IMR-90 (cell line): ENCODE measurements around the gene VARS2. TPM values are rescaled to one million over a fixed set of nuclear protein-coding genes. Genes with fewer than 3 reads are reported as not detected.

Experiments
- ATAC-seq: fragments of 200-7000 bp; cut with Tn5 transposase; 2 replicates; pipeline ENCODE4 v1.9.1; 2020; ENCODE audit warnings: low read depth, mild to moderate bottlenecking, moderate library complexity
- BruUV-seq: library from RNA; stranded (reverse); fragments of 400-500 nt; replicated peaks from 2 replicates; lab custom pipeline; 2021; lab: Mats Ljungman, UMichigan
- CTCF ChIA-PET: fragments of 300-600 bp; formaldehyde crosslinking; extraction: SDS; loops from one replicate; lab custom pipeline; 2021; ENCODE audit warnings: antibody characterized with exemption; lab: Yijun Ruan, JAX
- POLR2A ChIA-PET: fragments of 300-600 bp; sonication (Branson Sonifier 250); formaldehyde crosslinking; loops from one replicate; lab custom pipeline; 2022; ENCODE audit warnings: antibody characterized with exemption; ENCODE audit not compliant: unreplicated experiment; lab: Charles Lee
- DNase-seq: peaks from one replicate; pipeline ENCODE4 v3.0.0; 2013
- H2AFZ ChIP-seq: replicated peaks from 2 replicates; pipeline ENCODE3; 2013; ENCODE audit warnings: low read length, mild to moderate bottlenecking; ENCODE audit not compliant: poor library complexity
- H2AK5ac ChIP-seq: 2 replicates; pipeline ENCODE4 v1.6.1; 2013; ENCODE audit warnings: low read depth, low read length, inconsistent platforms
- H2AK9ac ChIP-seq: replicated peaks from 2 replicates; pipeline ENCODE3; 2013; ENCODE audit warnings: mild to moderate bottlenecking, low read depth, low read length, moderate library complexity; ENCODE audit not compliant: poor library complexity
- H2BK120ac ChIP-seq: 2 replicates; pipeline ENCODE4 v1.6.1; 2013; ENCODE audit warnings: low read depth, low read length, inconsistent platforms
- H2BK15ac ChIP-seq: 3 replicates; pipeline ENCODE4 v1.6.1; 2013; ENCODE audit warnings: low read depth, low read length, inconsistent platforms
- H2BK20ac ChIP-seq: 2 replicates; pipeline ENCODE4 v1.6.1; 2013; ENCODE audit warnings: low read depth, mild to moderate bottlenecking, inconsistent platforms, low read length, moderate library complexity
- H2BK5ac ChIP-seq: 2 replicates; pipeline ENCODE4 v1.6.1; 2013; ENCODE audit warnings: mild to moderate bottlenecking, low read depth, low read length, inconsistent platforms; ENCODE audit not compliant: poor library complexity, severe bottlenecking
- H3K14ac ChIP-seq: replicated peaks from 2 replicates; pipeline ENCODE4 v1.6.1; 2013; ENCODE audit warnings: low read depth, low read length, inconsistent platforms
- H3K18ac ChIP-seq: 2 replicates; pipeline ENCODE4 v1.6.1; 2013; ENCODE audit warnings: low read depth, low read length, control low read depth
- H3K23ac ChIP-seq: 2 replicates; pipeline ENCODE4 v1.6.1; 2013; ENCODE audit warnings: low read depth, low read length, inconsistent platforms
- H3K27ac ChIP-seq: 2 replicates; pipeline ENCODE4 v1.5.1; 2013; ENCODE audit warnings: mild to moderate bottlenecking, control low read depth, low read length; ENCODE audit not compliant: insufficient read depth
- H3K27me3 ChIP-seq: 2 replicates; pipeline ENCODE4 v1.6.1; 2013; ENCODE audit warnings: low read length; ENCODE audit not compliant: control insufficient read depth, insufficient read depth
- H3K36me3 ChIP-seq: 2 replicates; pipeline ENCODE4 v1.6.1; 2013; ENCODE audit warnings: low read length, mixed read lengths; ENCODE audit not compliant: control insufficient read depth, insufficient read depth
- H3K4ac ChIP-seq: 2 replicates; pipeline ENCODE4 v1.6.1; 2013; ENCODE audit warnings: low read depth, low read length, inconsistent platforms
- H3K4me1 ChIP-seq: 2 replicates; pipeline ENCODE4 v1.6.1; 2013; ENCODE audit warnings: low read length, mixed read lengths; ENCODE audit not compliant: control insufficient read depth, insufficient read depth
- H3K4me2 ChIP-seq: 2 replicates; pipeline ENCODE4 v1.6.1; 2013; ENCODE audit warnings: low read depth, mild to moderate bottlenecking, control low read depth, low read length, moderate library complexity
- H3K4me3 ChIP-seq: 2 replicates; pipeline ENCODE4 v1.5.1; 2013; ENCODE audit warnings: low read depth, mild to moderate bottlenecking, control low read depth, low read length, moderate library complexity; ENCODE audit not compliant: insufficient read depth
- H3K56ac ChIP-seq: 2 replicates; pipeline ENCODE4 v1.6.1; 2013; ENCODE audit warnings: low read length, inconsistent platforms; ENCODE audit not compliant: insufficient read depth; ENCODE audit errors: extremely low read depth
- H3K79me1 ChIP-seq, 2 experiments: 2 replicates each; pipeline ENCODE4 v1.6.1; 2013; ENCODE audit warnings: low read length in 2 of 2, inconsistent platforms in 1 of 2, low read depth in 1 of 2
- H3K9ac ChIP-seq: 2 replicates; pipeline ENCODE4 v1.6.1; 2013; ENCODE audit warnings: low read depth, low read length, control low read depth
- H3K9me1 ChIP-seq: 2 replicates; pipeline ENCODE4 v1.6.1; 2013; ENCODE audit warnings: low read length, inconsistent platforms; ENCODE audit not compliant: insufficient read depth
- H3K9me3 ChIP-seq: 2 replicates; pipeline ENCODE4 v1.6.1; 2013; ENCODE audit warnings: low read length; ENCODE audit not compliant: control insufficient read depth, insufficient read depth
- H4K20me1 ChIP-seq: 2 replicates; pipeline ENCODE4 v1.6.1; 2013; ENCODE audit warnings: low read length, inconsistent platforms; ENCODE audit not compliant: insufficient read depth
- H4K5ac ChIP-seq: 2 replicates; pipeline ENCODE4 v1.6.1; 2013; ENCODE audit warnings: mild to moderate bottlenecking, low read depth, low read length, control low read depth
- H4K8ac ChIP-seq, 2 experiments: 2 replicates each; pipeline ENCODE4 v1.6.1; 2013; ENCODE audit warnings: low read depth in 2 of 2, low read length in 2 of 2, control low read depth in 1 of 2, inconsistent platforms in 1 of 2
- H4K91ac ChIP-seq: 2 replicates; pipeline ENCODE4 v1.6.1; 2013; ENCODE audit warnings: low read depth, low read length, inconsistent platforms; ENCODE audit not compliant: insufficient read depth
- BHLHE40 ChIP-seq: fragments of 150-350 bp; IDR thresholded peaks from 2 replicates; pipeline ENCODE4 v1.6.1; 2016; ENCODE audit warnings: mild to moderate bottlenecking, low read depth, low read length
- CEBPB ChIP-seq: IDR thresholded peaks from 2 replicates; pipeline ENCODE4 v1.6.1; 2012; ENCODE audit warnings: low read depth, low read length, improper control_type of control experiment
- CHD1 ChIP-seq: IDR thresholded peaks from 2 replicates; pipeline ENCODE4 v1.6.1; 2012; ENCODE audit warnings: low read depth, low read length, improper control_type of control experiment
- CTCF ChIP-seq: conservative IDR thresholded peaks from 2 replicates; pipeline ENCODE4 v1.5.1; 2012; ENCODE audit warnings: mild to moderate bottlenecking, low read depth, low read length, improper control_type of control experiment
- ELK1 ChIP-seq: fragments of 150-350 bp; IDR thresholded peaks from 2 replicates; pipeline ENCODE4 v1.6.1; 2016; ENCODE audit warnings: low read depth, mild to moderate bottlenecking, low read length, moderate library complexity, borderline replicate concordance
- MAZ ChIP-seq: IDR thresholded peaks from 2 replicates; pipeline ENCODE4 v1.6.1; 2012; ENCODE audit warnings: low read depth, mild to moderate bottlenecking, low read length, improper control_type of control experiment, moderate library complexity, borderline replicate concordance
- MXI1 ChIP-seq: IDR thresholded peaks from 2 replicates; pipeline ENCODE4 v1.6.1; 2012; ENCODE audit warnings: low read depth, mild to moderate bottlenecking, low read length, moderate library complexity, borderline replicate concordance
- NFE2L2 ChIP-seq: fragments of 150-350 bp; IDR thresholded peaks from 2 replicates; pipeline ENCODE4 v1.6.1; 2016; ENCODE audit warnings: low read depth, mild to moderate bottlenecking, low read length
- POLR2A ChIP-seq: IDR thresholded peaks from 2 replicates; pipeline ENCODE4 v1.6.1; 2012; ENCODE audit warnings: mild to moderate bottlenecking, low read depth, low read length
- RAD21 ChIP-seq: IDR thresholded peaks from 2 replicates; pipeline ENCODE4 v1.6.1; 2012; ENCODE audit warnings: low read length, improper control_type of control experiment
- RCOR1 ChIP-seq: IDR thresholded peaks from 2 replicates; pipeline ENCODE4 v1.6.1; 2012; ENCODE audit warnings: mild to moderate bottlenecking, low read length, improper control_type of control experiment; ENCODE audit not compliant: insufficient replicate concordance
- RFX5 ChIP-seq: IDR thresholded peaks from 2 replicates; pipeline ENCODE4 v1.8.0; 2012; ENCODE audit warnings: low read depth, mild to moderate bottlenecking, low read length, moderate library complexity
- SMC3 ChIP-seq: fragments of 150-350 bp; IDR thresholded peaks from 2 replicates; pipeline ENCODE4 v1.6.1; 2016; ENCODE audit warnings: low read depth, mild to moderate bottlenecking, antibody characterized with exemption, low read length, moderate library complexity
- USF2 ChIP-seq: fragments of 150-350 bp; IDR thresholded peaks from 2 replicates; pipeline ENCODE4 v1.6.1; 2017; ENCODE audit warnings: mild to moderate bottlenecking, antibody characterized with exemption, low read length, low read depth
- WGBS, 2 experiments: methylation state at CpG; one replicate each; pipeline versions ENCODE4 v1.1.5 to v1.1.7; 2013; ENCODE audit warnings: missing lambda C conversion rate in 2 of 2; ENCODE audit not compliant: insufficient read length in 1 of 2; ENCODE audit errors: extremely low coverage in 2 of 2; 5-methylcytosine and 5-hydroxymethylcytosine counted together
- dilution Hi-C: fragments of 300-500 bp; cut with HindIII; formaldehyde crosslinking; loops from one replicate; pipeline ENCODE4 v1.14.3; 2018; ENCODE audit warnings: low sequenced_read_pairs; ENCODE audit not compliant: unreplicated experiment
- in situ Hi-C: fragments of 300-500 bp; cut with MboI; formaldehyde crosslinking; loops from 3 replicates; pipeline ENCODE4 v1.14.3; 2019; ENCODE audit warnings: low sequenced_read_pairs, inconsistent platforms, mixed read lengths
- intact Hi-C: fragments of 100-400 bp; cut with micrococcal nuclease; formaldehyde crosslinking; loops from 2 replicates; pipeline ENCODE4 v1.10.0; 2022
- polyA plus RNA-seq, 3 experiments: library from polyadenylated mRNA; depleted of rRNA; stranded (reverse); fragments of >200 nt; gene quantifications; 2 replicates each; pipeline ENCODE4 v1.2.3, GENCODE V29; 2012; ENCODE audit warnings: low replicate concordance in 1 of 3
- total RNA-seq: library from RNA; depleted of rRNA; stranded (reverse); fragments of >200 nt; gene quantifications from 2 replicates; pipeline ENCODE4 v1.2.3, GENCODE V29; 2012

The VARS2 gene
- total and polyA plus RNA-seq, 2 of the 4 experiments (the other 2 are of a cell fraction) = 7.2 to 14.0 TPM

GRCh38 chr6:30897882-30898281 lies 16.2 kb upstream of the VARS2 start:
- in situ Hi-C loops (no loop called here), intact Hi-C loops (no loop called here), dilution Hi-C loops (no loop called here)
- no peaks in the 10 kb centered on the region for H3K79me1 ChIP-seq
- TF ChIP-seq USF2 (no peak), SMC3 (no peak), BHLHE40 (no peak), RFX5 (no peak), CHD1 (no peak), RAD21 (no peak), MAZ (no peak), ELK1 (no peak), POLR2A (no peak), CTCF (no peak), CEBPB (no peak), NFE2L2 (no peak), RCOR1 (no peak), MXI1 (no peak)
- no peak overlapping the region for H2BK5ac ChIP-seq
- no peak overlapping the region for H2AK5ac ChIP-seq
- CTCF ChIA-PET = no interaction called here
- H3K9ac ChIP-seq = no peak overlapping the region
- no peak overlapping the region for H4K8ac ChIP-seq
- H3K9me1 ChIP-seq = no peaks in the 10 kb centered on the region
- H3K23ac ChIP-seq = no peak overlapping the region
- H2AK9ac ChIP-seq = no peak overlapping the region
- no peak overlapping the region for H3K18ac ChIP-seq
- DNase-seq (no peak), ATAC-seq (no peak)
- no peak overlapping the region for H3K4me3 ChIP-seq
- H2BK20ac ChIP-seq = no peak overlapping the region
- H4K20me1 ChIP-seq = no peaks in the 10 kb centered on the region
- H3K27ac ChIP-seq = no peak overlapping the region
- H4K91ac ChIP-seq = no peak overlapping the region
- H3K36me3 ChIP-seq = peaks cover 59% of the 10 kb centered on the region
- no peak overlapping the region for H4K5ac ChIP-seq
- no peaks in the 10 kb centered on the region for H3K9me3 ChIP-seq
- BruUV-seq = no TSS peak
- 94% methylated on average over 10 of the region's 16 CpGs; no CpG with 5 or more reads in 1 of the 2 experiments for WGBS, 2 experiments
- no peak overlapping the region for H2AFZ ChIP-seq
- H3K56ac ChIP-seq = no peak overlapping the region
- H3K4me1 ChIP-seq = no peaks in the 10 kb centered on the region
- no peak overlapping the region for H2BK15ac ChIP-seq
- no peak overlapping the region for H3K14ac ChIP-seq
- no peak overlapping the region for H2BK120ac ChIP-seq
- H3K27me3 ChIP-seq = no peaks in the 10 kb centered on the region
- no peak overlapping the region for H3K4me2 ChIP-seq
- POLR2A ChIA-PET = no interaction called here
- no peak overlapping the region for H3K4ac ChIP-seq
